Measurements from ENCODE around the gene ZNRF3. TPM values are rescaled to one million over a fixed set of nuclear protein-coding genes. Genes with fewer than 3 reads are reported as not detected.

Gene ZNRF3
- total RNA-seq, 1 donor from 2014 or later: 5.8 TPM

DNA sequence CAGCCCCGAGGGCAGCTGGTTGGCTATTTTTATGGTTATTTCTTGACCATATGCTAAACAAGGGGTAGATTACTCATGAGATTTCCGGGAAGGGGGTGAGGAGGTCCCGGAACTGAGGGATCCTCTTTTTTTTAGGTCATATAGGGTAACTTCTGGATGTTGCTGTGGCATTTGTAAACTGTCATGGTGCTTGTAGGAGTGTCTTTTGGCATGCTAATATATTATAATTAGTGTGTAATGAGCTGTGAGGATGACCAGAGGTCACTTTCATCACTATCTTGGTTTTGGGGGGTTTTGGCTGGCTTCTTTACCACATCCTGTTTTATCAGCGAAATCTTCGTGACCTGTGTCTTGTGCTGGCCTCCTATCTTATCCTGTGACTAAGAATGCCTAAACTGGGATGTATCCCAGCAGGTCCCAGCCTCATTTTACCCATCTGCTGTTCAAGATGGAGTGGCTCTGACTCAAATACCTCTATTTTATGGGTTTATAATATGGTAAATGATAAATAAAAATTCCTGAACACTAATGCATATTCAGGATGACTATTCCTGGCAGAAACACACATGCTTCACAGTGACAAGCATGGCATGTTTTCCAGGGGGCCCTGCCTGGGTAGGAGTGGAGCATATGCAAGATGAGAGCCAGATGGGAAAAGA lies 200.7 kb downstream of the ZNRF3 start:
- no peaks in the 10 kb centered on the region for H3K79me2 ChIP-seq (ENCODE audit: insufficient read depth, low read length)
- H3K9me3 ChIP-seq (ENCODE audit: insufficient read depth, low read depth, low read length): no peaks in the 10 kb centered on the region
- H3K4me2 ChIP-seq (ENCODE audit: low read length): no peak overlapping the region
- H3K4me1 Mint-ChIP-seq (ENCODE audit: low read depth, unreplicated experiment): peaks cover 6% of the 10 kb centered on the region
- DNase-seq (ENCODE audit: low read depth) (peak; percentile 39), FAIRE-seq (no peak)
- no peaks in the 10 kb centered on the region for H3K4me1 ChIP-seq (ENCODE audit: insufficient read depth, low read length)
- no peaks in the 10 kb centered on the region for H4K20me1 ChIP-seq (ENCODE audit: insufficient read depth, low read length)
- H3K9me3 Mint-ChIP-seq (ENCODE audit: unreplicated experiment): no peaks in the 10 kb centered on the region
- no peak overlapping the region for H3K27ac ChIP-seq (ENCODE audit: low read depth, low read length)
- H3K4me3 ChIP-seq (ENCODE audit: insufficient read depth, low read depth, low read length): no peak overlapping the region
- no peaks in the 10 kb centered on the region for H3K27me3 ChIP-seq (ENCODE audit: insufficient read depth, low read length)
- no peak overlapping the region for H3K9ac ChIP-seq (ENCODE audit: low read length)
- H3K36me3 ChIP-seq (ENCODE audit: insufficient read depth, low read length): no peaks in the 10 kb centered on the region
- H3K4me3 Mint-ChIP-seq (ENCODE audit: unreplicated experiment): no peak overlapping the region
- peaks cover 4% of the 10 kb centered on the region for H3K27me3 Mint-ChIP-seq (ENCODE audit: low read depth, unreplicated experiment)
- H3K36me3 Mint-ChIP-seq (ENCODE audit: low read depth, unreplicated experiment): no peaks in the 10 kb centered on the region
- no peak overlapping the region for H2AFZ ChIP-seq (ENCODE audit: low read depth, low read length)
- no peak for TF ChIP-seq EZH2 (IDR thresholded peaks at IDR 0.05; ENCODE audit: insufficient read depth, low read length)
- TF ChIP-seq, protein P1, sequence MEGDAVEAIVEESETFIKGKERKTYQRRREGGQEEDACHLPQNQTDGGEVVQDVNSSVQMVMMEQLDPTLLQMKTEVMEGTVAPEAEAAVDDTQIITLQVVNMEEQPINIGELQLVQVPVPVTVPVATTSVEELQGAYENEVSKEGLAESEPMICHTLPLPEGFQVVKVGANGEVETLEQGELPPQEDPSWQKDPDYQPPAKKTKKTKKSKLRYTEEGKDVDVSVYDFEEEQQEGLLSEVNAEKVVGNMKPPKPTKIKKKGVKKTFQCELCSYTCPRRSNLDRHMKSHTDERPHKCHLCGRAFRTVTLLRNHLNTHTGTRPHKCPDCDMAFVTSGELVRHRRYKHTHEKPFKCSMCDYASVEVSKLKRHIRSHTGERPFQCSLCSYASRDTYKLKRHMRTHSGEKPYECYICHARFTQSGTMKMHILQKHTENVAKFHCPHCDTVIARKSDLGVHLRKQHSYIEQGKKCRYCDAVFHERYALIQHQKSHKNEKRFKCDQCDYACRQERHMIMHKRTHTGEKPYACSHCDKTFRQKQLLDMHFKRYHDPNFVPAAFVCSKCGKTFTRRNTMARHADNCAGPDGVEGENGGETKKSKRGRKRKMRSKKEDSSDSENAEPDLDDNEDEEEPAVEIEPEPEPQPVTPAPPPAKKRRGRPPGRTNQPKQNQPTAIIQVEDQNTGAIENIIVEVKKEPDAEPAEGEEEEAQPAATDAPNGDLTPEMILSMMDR (IDR thresholded peaks at IDR 0.05; ENCODE audit: insufficient read depth, low read depth, low read length): no peak
- H3K27ac Mint-ChIP-seq (ENCODE audit: unreplicated experiment): no peak overlapping the region

DNA sequence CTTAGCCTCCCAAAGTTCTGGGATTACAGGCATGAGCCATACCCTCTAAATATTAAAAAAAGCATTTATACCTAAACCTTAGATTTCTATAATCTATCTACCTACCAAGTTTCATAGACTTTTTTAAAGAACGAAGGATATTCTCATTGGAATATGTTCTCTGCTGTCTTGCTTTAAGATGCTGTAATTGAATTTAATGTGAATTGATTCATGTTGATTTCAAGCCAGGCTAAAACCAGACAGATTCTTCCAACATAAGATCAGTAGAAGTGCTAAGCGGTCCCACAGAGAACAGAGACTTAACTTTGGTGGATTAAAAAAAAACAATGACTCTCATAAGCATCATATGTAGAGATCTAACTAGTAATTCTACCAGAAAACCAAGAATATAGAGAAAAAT lies 203.6 kb downstream of the ZNRF3 start:
- no peak for TF ChIP-seq EZH2 (IDR thresholded peaks at IDR 0.05; ENCODE audit: insufficient read depth, low read length)
- TF ChIP-seq, protein P1 (IDR thresholded peaks at IDR 0.05; ENCODE audit: insufficient read depth, low read depth, low read length): no peak
- Histone ChIP-seq H4K20me1 (ENCODE audit: insufficient read depth, low read length) (no peaks in the 10 kb centered on the region), H3K79me2 (ENCODE audit: insufficient read depth, low read length) (no peaks in the 10 kb centered on the region), H3K4me2 (ENCODE audit: low read length) (no peak overlapping the region), H3K27ac (ENCODE audit: low read depth, low read length) (no peak overlapping the region), H2AFZ (ENCODE audit: low read depth, low read length) (no peak overlapping the region), H3K27me3 (ENCODE audit: insufficient read depth, low read length) (peaks cover 2% of the 10 kb centered on the region), H3K9ac (ENCODE audit: low read length) (no peak overlapping the region), H3K36me3 (ENCODE audit: insufficient read depth, low read length) (no peaks in the 10 kb centered on the region), H3K4me1 (ENCODE audit: insufficient read depth, low read length) (no peaks in the 10 kb centered on the region), H3K4me3 (ENCODE audit: insufficient read depth, low read depth, low read length) (no peak overlapping the region), H3K9me3 (ENCODE audit: insufficient read depth, low read depth, low read length) (no peaks in the 10 kb centered on the region)
- H3K27ac Mint-ChIP-seq (ENCODE audit: unreplicated experiment): no peak overlapping the region
- peaks cover 6% of the 10 kb centered on the region for H3K4me1 Mint-ChIP-seq (ENCODE audit: low read depth, unreplicated experiment)
- H3K4me3 Mint-ChIP-seq (ENCODE audit: unreplicated experiment): no peak overlapping the region
- no peaks in the 10 kb centered on the region for H3K9me3 Mint-ChIP-seq (ENCODE audit: unreplicated experiment)
- H3K36me3 Mint-ChIP-seq (ENCODE audit: low read depth, unreplicated experiment): no peaks in the 10 kb centered on the region
- no peak for DNase-seq (ENCODE audit: low read depth)
- FAIRE-seq: no peak
- peaks cover 7% of the 10 kb centered on the region for H3K27me3 Mint-ChIP-seq (ENCODE audit: low read depth, unreplicated experiment)

DNA sequence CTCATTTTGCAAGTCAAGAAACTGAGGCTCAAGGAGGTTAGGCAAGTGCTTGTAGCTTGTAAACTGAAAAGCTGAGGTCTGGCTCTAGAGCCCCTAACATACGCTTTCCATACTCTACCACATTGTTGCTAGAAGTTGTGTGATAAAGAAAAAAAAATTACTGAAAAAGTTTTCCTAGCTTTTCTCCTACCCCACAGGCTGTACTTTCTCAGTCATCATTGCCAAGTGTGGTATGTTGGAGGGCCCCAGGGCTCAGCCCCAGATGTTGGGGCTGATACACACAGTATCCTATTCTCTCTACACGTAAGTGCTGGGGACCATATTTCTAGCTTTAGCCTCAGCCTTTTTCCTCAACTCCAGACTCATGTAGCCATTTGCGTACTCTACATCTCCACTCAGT lies 205.4 kb downstream of the ZNRF3 start:
- no peaks in the 10 kb centered on the region for H3K36me3 ChIP-seq (ENCODE audit: insufficient read depth, low read length)
- H3K36me3 Mint-ChIP-seq (ENCODE audit: low read depth, unreplicated experiment): no peaks in the 10 kb centered on the region
- H3K4me2 ChIP-seq (ENCODE audit: low read length): no peak overlapping the region
- H3K27ac ChIP-seq (ENCODE audit: low read depth, low read length): no peak overlapping the region
- H2AFZ ChIP-seq (ENCODE audit: low read depth, low read length): no peak overlapping the region
- H3K4me1 ChIP-seq (ENCODE audit: insufficient read depth, low read length): peaks cover 6% of the 10 kb centered on the region
- H3K4me1 Mint-ChIP-seq (ENCODE audit: low read depth, unreplicated experiment): peaks cover 11% of the 10 kb centered on the region
- no peak overlapping the region for H3K27ac Mint-ChIP-seq (ENCODE audit: unreplicated experiment)
- no peaks in the 10 kb centered on the region for H3K9me3 ChIP-seq (ENCODE audit: insufficient read depth, low read depth, low read length)
- peaks cover 7% of the 10 kb centered on the region for H3K27me3 Mint-ChIP-seq (ENCODE audit: low read depth, unreplicated experiment)
- TF ChIP-seq, protein P1 (IDR thresholded peaks at IDR 0.05; ENCODE audit: insufficient read depth, low read depth, low read length): no peak
- TF ChIP-seq EZH2 (IDR thresholded peaks at IDR 0.05; ENCODE audit: insufficient read depth, low read length): no peak
- H3K9me3 Mint-ChIP-seq (ENCODE audit: unreplicated experiment): no peaks in the 10 kb centered on the region
- DNase-seq (ENCODE audit: low read depth): no peak
- no peaks in the 10 kb centered on the region for H4K20me1 ChIP-seq (ENCODE audit: insufficient read depth, low read length)
- no peak for FAIRE-seq
- no peak overlapping the region for H3K4me3 Mint-ChIP-seq (ENCODE audit: unreplicated experiment)
- no peak overlapping the region for H3K9ac ChIP-seq (ENCODE audit: low read length)
- H3K27me3 ChIP-seq (ENCODE audit: insufficient read depth, low read length): peaks cover 2% of the 10 kb centered on the region
- H3K79me2 ChIP-seq (ENCODE audit: insufficient read depth, low read length): no peaks in the 10 kb centered on the region
- no peak overlapping the region for H3K4me3 ChIP-seq (ENCODE audit: insufficient read depth, low read depth, low read length)
